Measurements from ENCODE around the gene MS4A15. TPM values are rescaled to one million over a fixed set of nuclear protein-coding genes. Genes with fewer than 3 reads are reported as not detected.

The MS4A15 gene
- total RNA-seq, 1 donor from 2014 or later, result not detected

DNA sequence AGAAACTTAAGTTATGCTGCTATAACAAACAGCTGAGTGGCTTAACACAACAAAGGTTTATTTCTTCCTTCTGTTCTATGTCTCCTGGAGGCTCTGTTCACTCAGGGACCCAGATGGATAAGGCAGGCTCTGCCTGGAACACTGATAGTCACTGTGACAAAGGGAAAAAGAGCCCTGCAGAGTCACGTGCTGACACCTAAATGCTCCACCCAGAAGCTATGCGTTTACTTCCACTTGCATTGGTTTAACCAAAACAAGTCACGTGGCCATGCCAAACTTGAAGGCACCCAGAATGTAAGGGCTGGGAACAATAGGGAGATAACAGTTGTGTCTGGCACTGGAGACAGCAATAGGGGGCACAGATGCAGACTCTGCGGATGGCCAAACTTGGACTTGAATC is 3.4 kb upstream of the MS4A15 start:
- intact Hi-C loops (cut with micrococcal nuclease), result no loop called here

DNA sequence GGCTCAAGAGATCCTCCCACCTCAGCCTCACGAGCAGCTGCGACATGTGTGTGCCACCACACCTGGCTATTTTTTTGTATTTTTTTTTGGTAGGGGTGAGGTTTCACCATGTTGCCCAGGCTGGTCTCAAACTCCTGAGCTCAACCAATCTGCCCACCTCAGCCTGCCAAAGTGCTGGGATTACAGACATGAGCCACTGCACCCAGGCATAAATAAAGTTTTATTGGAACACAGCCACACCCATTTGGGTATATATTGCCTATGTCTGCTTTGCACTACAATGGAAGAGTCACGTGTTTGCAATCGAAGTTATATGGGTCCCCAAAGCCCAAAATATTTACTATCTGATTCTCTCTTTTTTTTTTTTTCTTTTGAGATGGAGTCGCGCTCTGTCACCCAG is 1.8 kb upstream of the MS4A15 start:
- intact Hi-C loops (cut with micrococcal nuclease), result loop anchor here (5.0 kb wide), 1 partner anchor 393 kb away; no protein-coding TSS in a partner anchor

DNA sequence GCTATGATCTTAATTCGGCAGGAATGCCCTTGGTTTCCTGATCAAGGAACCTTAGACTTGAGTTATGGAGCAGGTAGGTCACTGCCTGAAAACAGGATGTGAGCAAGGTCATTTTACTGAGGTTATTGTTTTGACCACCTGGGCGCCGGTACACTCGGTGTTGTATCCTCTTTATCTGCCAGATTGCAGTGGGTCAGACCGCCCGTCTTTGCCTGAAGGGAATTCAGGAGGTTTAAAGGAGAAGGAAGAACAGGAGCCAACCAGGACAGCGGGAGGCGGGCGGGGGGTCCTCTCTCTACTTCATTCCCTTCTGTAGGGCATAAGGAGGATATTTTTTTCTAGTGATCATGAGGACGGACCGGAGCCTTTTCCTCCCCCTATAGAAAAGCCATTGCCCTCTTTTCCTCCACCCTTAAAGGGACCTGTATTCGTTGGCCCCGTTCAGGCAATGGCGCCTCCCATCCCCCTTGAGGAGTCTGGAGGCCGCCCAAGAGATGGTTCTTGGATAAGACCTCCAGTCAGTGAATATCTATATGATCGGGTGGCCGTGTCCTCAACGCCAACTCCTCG is 649 bp downstream of the MS4A15 start:
- intact Hi-C loops (cut with micrococcal nuclease), result loop anchor here (5.0 kb wide), 1 partner anchor 395 kb away; no protein-coding TSS in a partner anchor

DNA sequence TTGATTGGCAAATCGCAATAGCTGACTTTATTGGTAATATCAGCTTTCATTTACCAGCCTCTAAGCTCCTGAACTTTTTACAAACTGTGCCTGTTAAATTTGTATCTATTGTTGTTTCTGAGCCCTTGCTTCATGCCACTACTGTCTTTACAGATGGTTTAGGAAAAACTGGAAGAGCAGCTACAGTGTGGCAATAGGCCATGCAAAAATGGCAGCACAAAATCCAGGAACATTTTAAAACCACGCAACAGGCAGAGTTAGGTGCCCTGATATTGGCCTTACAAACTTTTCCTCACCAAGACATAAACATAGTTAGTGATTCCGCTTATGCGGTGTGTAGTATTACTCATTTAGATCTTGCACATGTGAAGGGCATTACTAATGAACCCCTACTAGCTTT is 2.0 kb downstream of the MS4A15 start:
- intact Hi-C loops (cut with micrococcal nuclease), result loop anchor here (5.0 kb wide), 1 partner anchor 396 kb away; no protein-coding TSS in a partner anchor

DNA sequence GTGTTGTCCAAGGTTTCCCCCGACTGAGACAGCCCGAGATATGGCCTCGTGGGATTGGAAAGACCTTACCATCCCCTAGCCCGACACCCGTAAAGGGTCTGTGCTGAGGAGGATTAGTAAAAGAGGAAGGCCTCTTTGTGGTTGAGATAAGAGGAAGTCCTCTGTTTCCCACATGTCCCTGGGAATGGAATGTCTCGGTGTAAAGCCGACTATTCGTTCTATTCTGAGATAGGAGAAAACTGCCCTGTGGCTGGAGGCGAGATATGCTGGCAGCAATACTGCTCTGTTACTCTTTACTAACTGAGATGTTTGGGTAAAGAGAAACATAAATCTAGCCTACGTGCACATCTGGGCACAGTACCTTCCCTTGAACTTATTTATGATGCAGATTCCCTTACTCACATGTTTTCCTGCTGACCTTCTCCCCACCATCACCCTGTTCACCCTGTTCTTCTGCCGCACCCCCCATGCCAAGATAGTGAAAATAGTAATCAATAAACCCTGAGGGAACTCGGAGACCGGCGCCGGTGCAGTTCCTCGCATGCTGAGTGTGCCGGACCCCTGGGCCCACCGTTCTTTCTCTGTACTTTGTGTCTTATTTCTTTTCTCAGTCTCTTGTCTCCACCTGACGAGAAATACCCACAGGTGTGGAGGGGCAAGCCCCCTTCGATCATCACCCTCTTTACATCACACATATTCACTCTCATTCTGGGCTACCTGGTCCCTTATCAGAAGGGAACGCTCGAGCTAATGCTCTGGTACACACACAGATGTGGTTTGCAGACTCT is 3.0 kb downstream of the MS4A15 start:
- intact Hi-C loops (cut with micrococcal nuclease), result loop anchor here (5.0 kb wide), 1 partner anchor 397 kb away; no protein-coding TSS in a partner anchor

DNA sequence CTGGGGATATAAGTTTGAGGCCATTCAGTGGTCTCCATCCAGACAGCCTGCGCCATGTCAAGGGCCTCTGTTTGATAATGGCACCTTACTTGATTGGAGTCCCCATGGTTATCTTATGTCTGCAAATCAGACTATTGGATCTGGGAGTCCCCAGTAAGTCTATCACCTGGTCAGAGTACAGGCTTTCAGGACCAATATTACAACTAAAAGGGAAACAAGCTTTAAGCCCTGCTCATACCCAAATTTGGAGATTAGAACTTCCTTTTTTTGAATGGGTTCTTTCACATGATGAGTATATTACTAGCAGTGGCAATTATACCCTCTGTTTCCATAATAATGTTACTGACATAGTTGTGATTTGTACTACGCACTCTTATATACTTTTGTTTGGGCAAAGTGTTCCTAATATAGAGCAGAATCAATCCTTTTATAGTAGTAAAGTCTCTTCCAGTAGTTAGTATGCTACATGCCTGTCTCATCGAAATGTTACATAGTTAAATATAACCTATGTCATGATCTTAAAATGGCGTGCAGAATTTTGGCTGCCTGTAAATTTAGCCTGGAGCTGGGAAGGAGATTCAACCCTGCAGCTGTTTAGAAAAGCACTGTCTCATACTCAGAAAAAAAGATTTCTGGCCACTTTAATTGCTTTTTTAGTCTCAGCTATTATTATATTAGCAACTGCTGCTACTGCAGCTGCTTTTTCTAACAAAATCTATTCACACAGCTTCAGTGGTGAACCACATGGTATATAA is 4.9 kb downstream of the MS4A15 start:
- intact Hi-C loops (cut with micrococcal nuclease), result no loop called here

DNA sequence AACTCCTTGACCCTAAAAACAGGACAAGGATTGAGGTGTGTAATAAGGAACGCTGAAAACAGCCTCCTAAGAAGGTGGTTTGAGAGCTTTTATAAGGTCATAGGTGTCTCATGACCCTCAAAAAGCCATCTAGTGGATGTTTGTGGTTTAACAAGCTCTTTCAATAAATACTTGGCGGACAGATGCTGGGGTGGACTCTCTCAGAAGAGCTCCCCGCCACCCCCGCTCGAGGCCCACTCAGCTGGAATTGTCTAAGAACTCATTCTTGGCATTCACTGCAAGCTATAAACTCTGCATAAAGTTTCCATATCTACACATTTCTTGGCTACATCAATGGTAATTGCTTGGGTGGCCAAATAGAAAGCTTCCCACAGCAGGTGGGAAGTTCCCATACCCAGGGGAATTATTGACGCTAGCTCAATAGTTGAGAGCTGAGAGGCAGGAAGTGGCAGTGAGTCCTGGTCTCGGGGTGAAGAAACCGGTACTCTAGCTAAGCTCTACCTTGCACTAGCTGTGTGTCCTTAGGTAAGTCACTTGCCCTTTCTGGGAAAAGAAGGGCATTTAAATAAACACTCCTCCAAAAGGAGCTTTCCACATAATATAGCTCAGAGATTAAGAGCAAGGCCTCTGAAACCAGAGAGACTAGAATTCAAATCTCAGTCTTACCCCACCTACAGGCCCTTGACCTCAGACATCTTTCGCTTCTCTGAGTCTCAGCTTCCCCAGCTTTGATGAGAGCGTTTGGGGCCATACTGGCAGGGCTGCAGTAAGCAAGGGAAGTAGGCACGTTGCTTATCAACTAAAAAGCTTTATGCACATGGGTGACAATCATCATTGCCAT is 6.4 kb downstream of the MS4A15 start:
- intact Hi-C loops (cut with micrococcal nuclease), result no loop called here

DNA sequence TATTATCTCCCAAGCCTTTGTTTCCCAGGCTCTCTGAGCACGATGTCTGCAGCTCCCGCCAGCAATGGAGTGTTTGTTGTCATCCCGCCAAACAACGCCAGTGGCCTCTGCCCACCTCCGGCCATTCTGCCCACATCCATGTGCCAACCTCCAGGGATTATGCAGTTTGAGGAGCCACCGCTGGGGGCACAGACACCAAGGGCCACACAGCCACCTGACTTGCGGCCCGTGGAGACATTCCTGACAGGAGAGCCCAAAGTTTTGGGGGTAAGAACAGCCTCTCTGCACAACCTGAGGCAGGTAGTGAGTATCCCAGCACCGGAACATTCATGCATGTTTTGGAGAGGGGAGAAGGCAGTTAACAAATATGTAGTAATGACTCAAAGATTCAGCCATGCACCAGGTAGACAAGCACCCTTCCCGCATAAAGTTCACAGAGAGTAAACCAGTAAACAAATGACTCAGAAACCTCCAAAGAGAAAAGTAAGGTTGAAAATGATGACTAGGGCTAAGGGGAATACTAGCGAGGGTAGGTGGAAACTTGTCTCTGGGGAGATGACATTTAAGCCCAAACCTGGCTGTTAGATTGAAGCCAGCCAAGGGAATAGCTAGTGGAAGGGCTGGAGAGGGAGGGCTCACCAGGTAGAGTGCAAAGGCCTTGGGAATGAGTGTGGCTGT is 7.2 kb downstream of the MS4A15 start:
- intact Hi-C loops (cut with micrococcal nuclease), result no loop called here

DNA sequence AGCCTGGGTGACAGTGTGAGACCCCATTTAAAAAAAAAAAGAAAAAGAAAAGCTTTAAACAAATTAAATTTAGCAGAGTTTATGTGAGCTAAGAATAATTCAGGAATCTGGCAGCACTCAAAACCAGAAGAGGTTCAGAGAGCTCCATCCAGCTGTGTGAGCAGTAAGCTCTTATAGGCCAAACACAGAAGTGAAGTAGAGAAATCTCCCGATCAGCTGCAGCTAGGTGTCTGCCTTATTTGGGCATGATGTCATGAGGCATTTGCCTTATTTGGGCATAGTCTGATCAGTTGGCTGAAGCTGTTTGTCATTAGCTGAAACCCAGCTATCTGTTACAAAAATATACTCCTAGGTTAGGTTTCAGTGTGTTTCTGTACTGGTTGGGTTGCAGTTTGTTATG is 8.2 kb downstream of the MS4A15 start:
- intact Hi-C loops (cut with micrococcal nuclease), result no loop called here

DNA sequence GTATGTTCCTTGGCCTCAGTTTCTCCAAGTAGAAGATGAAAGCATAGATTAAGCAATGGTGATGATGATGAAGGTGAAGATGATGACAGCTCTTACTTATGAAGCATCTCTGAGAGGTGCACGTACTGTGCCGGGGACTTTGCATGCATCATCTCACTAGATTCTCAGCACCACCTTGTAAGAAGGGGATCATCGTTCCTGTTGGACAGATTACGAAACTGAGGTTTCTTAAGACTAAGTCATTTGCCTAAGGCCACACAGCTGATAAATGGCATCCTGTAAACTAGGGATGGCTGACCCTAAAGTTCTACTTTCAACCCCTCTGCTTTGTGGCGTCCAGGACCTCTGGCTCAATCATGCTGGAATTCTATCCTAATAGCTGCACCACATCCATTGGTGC is 8.7 kb downstream of the MS4A15 start:
- intact Hi-C loops (cut with micrococcal nuclease), result no loop called here

DNA sequence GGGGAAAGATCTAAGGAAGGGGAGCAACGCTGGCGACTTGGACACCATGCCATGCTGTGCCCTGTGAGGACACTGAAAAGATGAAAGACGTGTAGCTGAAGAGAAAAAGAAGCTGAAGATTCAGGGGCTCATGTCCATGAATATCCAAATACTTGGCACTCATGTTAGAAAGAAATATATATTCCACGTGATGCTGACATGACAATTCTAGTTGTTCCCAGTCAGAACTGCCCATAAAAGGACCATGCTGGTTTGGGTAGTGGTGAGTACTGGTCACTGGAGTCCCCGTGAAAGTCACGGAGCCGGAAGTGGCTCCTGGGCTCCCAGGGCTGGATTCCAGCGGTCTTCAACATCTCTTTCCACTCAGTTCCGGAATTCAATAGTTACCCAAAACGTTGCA is 9.9 kb downstream of the MS4A15 start:
- intact Hi-C loops (cut with micrococcal nuclease), result no loop called here

DNA sequence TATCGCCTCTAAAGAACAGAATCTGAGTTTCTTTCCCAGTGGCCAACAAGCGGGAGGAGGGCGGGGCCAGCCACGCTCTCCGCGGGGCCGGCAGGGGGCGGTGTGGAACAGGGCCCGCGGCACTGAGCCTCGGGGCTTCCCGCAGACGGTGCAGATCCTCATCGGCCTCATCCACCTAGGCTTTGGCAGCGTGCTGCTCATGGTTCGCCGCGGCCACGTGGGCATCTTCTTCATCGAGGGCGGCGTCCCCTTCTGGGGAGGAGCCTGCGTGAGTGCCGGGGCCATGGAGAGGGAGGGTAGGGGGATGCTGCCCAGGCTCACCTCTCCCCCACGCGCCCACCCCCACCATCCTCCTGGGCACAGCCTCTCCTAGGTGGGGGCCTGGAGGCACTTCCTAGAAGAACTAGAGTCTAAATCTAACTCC is 10.7 kb downstream of the MS4A15 start:
- intact Hi-C loops (cut with micrococcal nuclease), result no loop called here

DNA sequence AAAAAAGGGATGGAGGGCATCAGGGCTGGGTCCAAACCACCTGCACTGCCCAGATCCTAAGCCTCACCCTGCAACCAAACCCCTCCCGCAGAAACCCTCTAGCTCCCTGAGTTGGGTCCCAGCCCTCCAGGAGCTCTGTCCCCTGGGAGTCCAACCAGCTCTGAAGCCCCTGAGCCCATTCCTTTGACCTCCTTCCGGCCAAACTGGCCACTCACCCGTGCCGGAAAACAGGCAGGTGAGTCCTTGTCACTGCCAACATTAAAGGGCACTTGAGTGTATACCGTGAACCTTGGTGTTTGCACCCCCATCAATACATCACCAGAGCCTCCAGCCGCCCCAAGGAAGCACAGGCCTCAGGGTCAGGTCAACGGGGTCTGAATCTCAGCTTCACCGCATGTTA is 11.5 kb downstream of the MS4A15 start:
- intact Hi-C loops (cut with micrococcal nuclease), result no loop called here

DNA sequence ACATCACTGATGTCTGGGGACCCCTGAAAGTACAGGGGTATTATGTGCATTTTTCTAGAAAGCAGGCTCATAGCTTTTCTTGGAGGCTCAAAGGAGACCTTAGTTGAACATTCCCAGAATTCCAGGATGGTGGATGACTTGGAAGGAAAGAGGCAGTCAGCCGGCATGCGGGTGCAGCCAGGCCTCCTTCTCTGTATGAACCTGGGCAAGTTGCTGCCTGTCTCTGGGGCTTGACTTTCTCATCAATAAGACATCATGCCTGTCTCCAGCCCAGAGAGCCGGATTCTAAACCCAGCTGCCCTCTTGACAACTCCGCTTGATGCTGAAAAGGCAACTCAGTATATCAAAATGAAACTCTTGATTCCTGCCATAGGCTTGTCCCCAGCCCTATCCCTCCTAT is 12.6 kb downstream of the MS4A15 start:
- intact Hi-C loops (cut with micrococcal nuclease), result no loop called here

DNA sequence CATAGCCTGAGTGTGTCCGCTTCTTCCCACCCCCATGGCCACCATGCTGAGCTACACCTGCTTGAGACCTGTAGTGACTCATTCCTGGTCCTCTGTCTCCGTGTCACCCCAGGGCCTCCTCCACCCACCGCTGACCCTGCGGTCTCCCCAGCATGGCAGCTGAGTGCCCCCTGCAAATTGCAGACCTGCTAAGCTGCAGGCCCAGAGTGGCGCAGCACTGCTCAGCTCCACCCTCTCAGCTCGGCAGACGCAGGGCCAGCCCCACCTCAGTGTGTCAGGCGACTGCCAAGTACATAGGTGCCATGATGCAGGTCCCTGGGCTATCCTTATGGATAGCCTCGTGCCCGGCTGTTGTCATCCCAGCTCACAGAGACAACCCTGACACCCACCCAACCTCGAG is 13.1 kb downstream of the MS4A15 start:
- intact Hi-C loops (cut with micrococcal nuclease), result no loop called here

DNA sequence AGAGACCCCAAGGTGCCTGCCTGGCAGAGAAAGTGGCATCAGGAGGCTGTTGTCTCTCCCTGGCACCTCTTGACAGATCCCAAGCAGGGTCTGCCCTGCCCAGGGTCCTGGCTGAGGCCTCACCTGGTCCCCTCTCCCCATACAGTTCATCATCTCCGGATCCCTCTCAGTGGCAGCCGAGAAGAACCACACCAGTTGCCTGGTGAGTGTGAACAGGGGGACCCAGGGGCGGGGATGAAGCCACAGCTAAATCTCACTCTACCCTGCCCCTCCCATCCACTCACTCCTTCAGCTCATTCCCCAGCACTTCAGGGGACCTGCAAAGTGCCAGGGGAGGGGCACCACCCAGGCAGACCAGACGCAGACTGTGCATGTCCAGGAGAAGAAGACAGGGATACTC is 14.5 kb downstream of the MS4A15 start:
- intact Hi-C loops (cut with micrococcal nuclease), result no loop called here

DNA sequence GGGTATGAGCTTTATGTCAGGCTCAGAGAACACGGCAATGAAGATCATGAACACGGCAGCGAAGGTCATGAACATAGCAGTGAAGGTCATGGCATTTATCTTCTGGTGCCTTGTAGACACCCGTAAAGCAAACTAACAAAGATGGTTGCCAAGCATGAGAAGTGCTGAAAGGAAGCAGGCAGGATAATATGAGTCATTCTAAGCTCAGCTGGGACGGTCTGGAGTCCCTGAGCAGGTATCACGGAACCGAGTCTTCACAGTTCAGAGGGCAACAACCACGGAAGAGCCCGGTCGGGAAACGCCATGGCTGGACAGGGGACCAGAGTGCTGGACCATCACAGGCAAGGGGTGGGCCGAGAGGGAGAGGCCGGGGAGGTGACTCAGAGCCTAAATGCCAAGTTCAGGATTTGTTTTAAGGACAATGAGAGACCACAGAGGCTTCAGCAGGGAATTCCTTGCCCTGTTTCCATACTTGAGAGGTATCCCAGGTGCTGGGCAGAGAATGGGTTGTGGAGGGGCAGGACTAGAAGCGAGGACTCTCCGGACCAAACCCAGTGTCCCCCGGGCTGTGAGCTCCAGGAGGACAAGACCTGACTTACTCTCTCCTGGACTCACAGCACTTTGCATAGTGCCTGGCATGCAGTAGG is 15.3 kb downstream of the MS4A15 start:
- intact Hi-C loops (cut with micrococcal nuclease), result no loop called here

DNA sequence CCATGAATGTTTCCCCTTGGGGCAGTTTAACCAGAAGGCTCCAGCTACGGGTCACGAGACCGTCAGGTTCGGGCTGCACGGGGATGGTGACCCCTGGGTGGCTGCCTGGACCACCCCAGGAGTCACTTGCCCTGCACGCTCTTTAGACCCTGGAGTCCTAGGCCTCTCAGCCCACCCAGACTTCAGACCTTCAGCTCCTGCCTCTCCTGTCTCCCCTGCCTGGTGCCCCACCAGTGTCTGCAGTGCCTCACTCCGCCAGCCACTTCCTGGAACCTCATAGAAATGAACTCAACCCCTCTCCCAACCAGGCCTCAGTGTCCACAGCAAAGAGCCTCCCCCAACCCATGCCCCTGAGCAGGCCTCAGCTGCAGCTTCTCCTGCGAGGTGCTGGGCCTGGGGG is 16.0 kb downstream of the MS4A15 start:
- intact Hi-C loops (cut with micrococcal nuclease), result no loop called here

DNA sequence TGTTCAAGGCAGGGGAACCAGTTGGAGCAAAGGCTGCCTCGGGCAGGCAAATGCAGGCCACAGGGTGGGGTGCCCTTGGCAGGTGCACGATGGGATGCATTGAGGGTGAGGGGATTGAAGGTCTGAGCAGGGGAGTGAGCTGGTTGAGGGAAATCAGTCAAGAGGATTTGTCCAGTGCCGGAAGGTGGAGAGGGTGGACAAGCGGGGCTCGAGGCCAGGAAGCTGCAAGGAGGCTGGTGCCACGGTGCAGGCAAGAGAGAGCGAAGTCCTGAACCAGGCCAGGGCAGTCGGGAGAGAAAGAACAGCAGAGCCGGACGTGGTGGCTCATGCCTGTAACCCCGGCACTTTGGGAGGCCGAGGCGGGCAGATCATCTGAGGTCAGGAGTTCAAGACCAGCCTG is 18.1 kb downstream of the MS4A15 start:
- intact Hi-C loops (cut with micrococcal nuclease), result loop anchor here (1.0 to 2.0 kb wide), 4 partner anchors 56 to 413 kb away; no protein-coding TSS in a partner anchor

DNA sequence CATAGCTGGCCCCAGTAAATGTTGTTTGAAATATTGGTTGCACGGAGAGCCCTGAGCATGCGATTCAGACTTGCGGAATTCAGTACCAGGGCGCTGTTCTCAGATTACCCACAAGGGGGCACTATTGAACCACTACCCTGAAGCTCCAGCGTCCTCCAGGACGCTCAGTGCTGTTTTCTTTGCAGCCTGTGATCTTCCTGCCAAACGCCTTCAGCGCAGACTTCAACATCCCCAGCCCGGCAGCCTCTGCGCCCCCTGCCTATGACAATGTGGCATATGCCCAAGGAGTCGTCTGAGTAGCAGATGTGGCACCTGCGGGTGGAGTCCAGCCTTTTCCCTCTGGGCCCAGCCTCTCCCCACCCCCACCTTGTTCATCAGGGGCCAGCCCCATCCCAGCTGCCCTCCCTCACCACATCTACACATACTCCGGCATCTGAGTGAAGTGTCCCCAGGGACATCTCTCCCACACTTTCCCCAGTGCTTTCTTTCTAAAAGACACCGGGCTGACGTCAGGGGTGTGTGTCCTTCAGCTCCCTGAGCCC is 18.8 kb downstream of the MS4A15 start:
- intact Hi-C loops (cut with micrococcal nuclease), result loop anchor here (1.0 to 2.0 kb wide), 4 partner anchors 55 to 412 kb away; no protein-coding TSS in a partner anchor

Data from T-helper 1 cell treated with Interleukin-12 subunit alpha and Interleukin-12 subunit beta and Interleukin-4 antibody, amounts not matched to agents 30 ng/mL and 1 ng/mL, for 36 hours (primary cell).